ENCODE measurements around the gene METAP1.
"Not testable (repeated sequence)": the region's sequence is repeated elsewhere in the genome, so short reads cannot be mapped to it uniquely, and the experiment has no call there.

METAP1 gene

GRCh38 chr4:98995183-98996055 lies at the start of gene METAP1:
METAP1 (plus strand) TSS chr4:98995721; CDS start chr4:98995754, 33 bp downstream.
- peak; percentile 94 for DNase-seq

GRCh38 chr4:98946359-98946758 lies 49.2 kb upstream of the METAP1 start:
- DNase-seq, result no peak

GRCh38 chr4:98950925-98951324 lies 44.6 kb upstream of the METAP1 start:
- no peak for DNase-seq

- no peak for DNase-seq
These were observed 43.8 kb upstream of the METAP1 start for GRCh38 chr4:98951710-98952109.

DNA sequence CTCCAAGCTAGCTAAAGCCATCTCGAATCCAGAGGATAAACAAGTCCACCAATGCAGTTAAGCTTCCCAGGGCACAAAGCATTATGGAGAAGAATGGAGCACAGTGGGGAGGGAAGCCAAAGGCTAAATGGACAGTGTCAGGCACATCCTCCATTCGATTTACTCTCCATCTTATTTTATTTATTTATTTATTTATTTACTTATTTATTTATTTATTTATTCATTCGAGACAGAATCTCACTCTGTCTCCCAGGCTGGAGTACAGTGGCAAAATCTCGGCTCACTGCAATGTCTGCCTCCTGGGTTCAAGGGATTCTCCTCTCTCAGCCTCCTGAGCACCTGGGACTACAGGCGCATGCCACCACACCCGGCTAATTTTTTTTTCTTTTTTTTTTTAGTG lies 40.3 kb upstream of the METAP1 start:
- no peak for DNase-seq

DNA sequence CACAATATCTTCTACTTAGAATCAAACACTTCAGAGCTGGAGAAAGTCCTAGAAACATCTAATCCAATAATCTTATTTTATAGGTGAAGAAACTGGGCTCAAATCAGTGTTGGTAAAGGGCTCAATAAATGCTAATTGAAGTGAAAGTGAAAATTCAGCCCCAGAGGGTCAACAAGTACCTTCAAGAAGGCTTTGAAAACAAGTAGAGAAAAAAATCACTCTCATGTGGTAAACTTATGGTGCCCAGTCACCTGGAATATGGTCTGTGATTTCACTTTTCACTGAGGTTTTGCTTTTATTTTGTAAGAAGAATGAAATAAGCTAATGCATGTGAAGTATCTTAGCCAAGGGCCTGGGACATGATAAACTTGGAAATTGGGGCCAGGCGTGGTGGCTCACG lies 37.5 kb upstream of the METAP1 start:
- no peak for DNase-seq

DNA sequence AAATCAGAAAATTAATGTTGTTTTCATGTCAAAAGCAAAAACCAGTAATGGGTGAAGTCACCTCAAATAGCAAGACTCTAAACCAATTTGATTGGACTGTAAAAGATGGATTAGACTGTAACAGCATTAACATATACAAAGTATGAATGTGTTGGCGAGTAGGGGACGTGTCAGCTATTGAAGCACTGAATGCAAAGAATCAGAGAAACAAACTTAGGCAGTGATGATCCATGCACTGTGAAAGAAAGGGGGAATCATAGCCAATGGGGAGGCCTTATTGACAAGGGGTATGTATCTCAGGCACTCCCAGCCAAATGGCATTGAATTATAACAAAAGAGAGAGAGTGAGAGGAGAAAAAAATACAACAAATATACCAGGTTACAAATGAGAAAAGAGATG lies 36.1 kb upstream of the METAP1 start:
- DNase-seq, result no peak

- DNase-seq, result no peak
These were observed 33.8 kb upstream of the METAP1 start for GRCh38 chr4:98961770-98962169.

GRCh38 chr4:98963538-98964433 lies 31.7 kb upstream of the METAP1 start:
- DNase-seq, result no peak

GRCh38 chr4:98966926-98967325 lies 28.6 kb upstream of the METAP1 start:
- no peak for DNase-seq

- DNase-seq, result no peak
These were observed 27.7 kb upstream of the METAP1 start for GRCh38 chr4:98967786-98968329.

GRCh38 chr4:98969878-98970785 lies 25.4 kb upstream of the METAP1 start:
- no peak for DNase-seq

GRCh38 chr4:98976716-98977115 lies 18.8 kb upstream of the METAP1 start:
- DNase-seq, result no peak

DNA sequence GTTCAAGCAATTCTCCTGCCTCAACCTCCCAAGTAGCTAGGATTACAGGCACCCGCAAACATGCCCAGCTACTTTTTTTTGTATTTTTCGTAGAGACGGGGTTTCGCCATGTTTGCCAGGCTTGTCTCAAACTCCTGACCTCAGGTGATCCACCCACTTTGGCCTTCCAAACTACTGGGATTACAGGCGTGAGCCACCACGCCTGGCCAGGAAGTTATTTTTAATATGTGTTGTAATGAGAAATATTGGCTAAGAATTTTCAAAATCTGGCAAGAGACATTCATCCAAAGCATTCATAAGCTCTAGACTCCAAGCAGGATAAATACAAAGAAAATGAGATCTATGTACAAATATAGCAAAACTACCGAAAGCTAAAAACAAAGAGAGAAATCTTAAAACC lies 18.0 kb upstream of the METAP1 start:
- DNase-seq, result no peak

GRCh38 chr4:98987720-98988119 lies 7.8 kb upstream of the METAP1 start:
- DNase-seq, result no peak

- not testable (repeated sequence) for DNase-seq
These were observed 2.7 kb upstream of the METAP1 start for GRCh38 chr4:98992835-98993234.

DNA sequence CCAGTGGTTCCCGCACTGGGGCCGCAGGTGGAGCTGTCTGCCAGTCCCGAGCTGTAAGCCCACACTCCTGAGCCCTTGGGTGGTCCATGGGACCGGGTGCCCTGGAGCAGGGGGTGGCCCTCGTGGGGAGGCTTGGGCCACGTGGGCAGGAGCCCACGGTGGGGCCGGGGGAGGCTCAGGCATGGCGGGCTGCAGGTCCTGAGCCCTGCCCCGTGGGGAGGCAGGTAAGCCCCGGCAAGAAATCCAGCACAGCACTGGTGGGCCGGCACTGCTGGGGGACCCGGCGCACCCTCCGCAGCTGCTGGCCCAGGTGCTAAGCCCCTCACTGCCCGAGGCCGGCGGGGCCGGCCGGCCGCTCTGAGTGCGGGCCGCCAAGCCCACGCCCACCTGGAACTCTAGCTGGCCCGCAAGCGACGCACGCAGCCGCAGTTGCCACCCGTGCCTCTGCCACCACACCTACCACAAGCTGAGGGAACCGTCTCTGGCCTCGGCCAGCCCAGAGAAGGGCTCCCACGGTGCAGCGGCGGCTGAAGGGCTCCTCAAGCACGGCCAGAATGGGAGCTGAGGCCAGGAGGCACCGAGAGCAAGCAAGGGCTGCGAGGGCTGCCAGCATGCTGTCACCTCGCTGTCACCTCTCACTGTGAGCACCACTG lies 2.0 kb upstream of the METAP1 start:
- DNase-seq, result no peak

- DNase-seq, result no peak
These were observed 893 bp upstream of the METAP1 start for GRCh38 chr4:98994474-98995182.

DNA sequence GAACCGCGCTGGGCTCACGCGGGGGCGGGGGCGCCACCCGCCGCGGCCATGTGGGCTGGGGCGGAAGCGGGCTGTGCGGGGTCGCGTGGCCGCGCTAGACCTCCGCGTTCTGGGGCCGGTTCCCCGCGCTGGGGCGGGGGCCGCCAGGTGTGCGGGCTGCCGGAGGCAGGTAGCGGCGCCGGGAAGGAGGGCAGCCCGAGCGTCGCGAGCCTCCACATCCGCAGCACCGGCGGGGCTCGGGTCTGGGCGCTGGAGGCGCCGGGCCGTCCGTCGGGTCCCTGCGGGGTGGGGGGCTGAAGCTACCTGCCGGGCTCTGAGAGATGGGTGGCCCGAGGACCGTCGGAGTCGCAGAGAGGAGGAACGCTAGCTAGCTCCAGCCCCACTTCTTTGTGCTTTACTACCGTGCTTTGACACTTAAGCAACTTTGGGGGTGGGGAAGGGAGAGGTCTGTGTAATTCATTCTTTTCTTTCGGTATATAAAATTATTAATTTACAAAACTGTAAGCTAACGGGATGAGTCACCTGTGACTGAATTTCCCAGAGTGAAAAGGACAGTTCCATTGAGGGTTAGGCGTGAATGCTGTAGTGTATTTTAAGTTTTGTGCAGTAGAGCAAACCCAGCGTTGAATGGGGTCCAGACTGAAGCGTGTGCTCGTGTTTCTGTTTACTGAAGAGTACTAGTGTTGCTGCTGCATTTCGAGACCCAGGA lies 689 bp downstream of the METAP1 start:
- peak; percentile 50 for DNase-seq

DNA sequence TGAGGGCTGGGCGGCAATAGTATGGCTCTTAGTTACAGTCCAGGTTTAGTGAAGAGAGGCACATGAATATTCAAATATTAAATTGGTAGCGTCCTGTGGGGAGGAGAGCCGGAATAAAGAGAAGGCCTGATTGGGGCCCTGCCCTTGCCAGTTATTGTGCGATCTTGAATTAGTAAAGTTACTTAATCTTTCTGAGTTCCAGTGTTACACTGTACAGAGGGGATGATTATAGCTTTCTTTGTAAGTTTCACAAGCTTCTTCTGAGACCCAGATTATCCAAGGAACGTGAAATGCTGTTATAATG lies 1.2 kb downstream of the METAP1 start:
- no peak for DNase-seq

- no peak for DNase-seq
These were observed 1.6 kb downstream of the METAP1 start for GRCh38 chr4:98997166-98997565.

Measured in NCI-H1092 (cell line).